Measurements from ENCODE around the gene COMMD9. TPM values are rescaled to one million over a fixed set of nuclear protein-coding genes. Genes with fewer than 3 reads are reported as not detected.

The COMMD9 gene
- total RNA-seq, 2 experiments from 2014 or later: 33.6 to 34.6 TPM

- Mint-ChIP-seq H3K4me1 (ENCODE audit: low read depth) (no peaks in the 10 kb centered on the region), H3K36me3 (ENCODE audit: low read depth) (no peaks in the 10 kb centered on the region), H3K27ac (no peak overlapping the region), H3K27me3 (peaks cover 4% of the 10 kb centered on the region), H3K4me3 (no peak overlapping the region), H3K9me3 (no peaks in the 10 kb centered on the region)
- no peak for DNase-seq
- no peak for TF ChIP-seq CTCF (IDR thresholded peaks at IDR 0.05)
- H3K27me3 ChIP-seq (ENCODE audit: control insufficient read depth in 1 of 2, insufficient read depth in 2 of 2, low read length in 2 of 2): peaks cover 0 to 4% of the 10 kb centered on the region in 2 experiments
- intact Hi-C loops (cut with DNase I, micrococcal nuclease): no loop called here
- ChIA-PET POLR2A (no interaction called here), CTCF (no interaction called here)
- H3K4me3 ChIP-seq (ENCODE audit: low read length): no peak overlapping the region
- no peaks in the 10 kb centered on the region for H3K4me1 ChIP-seq (ENCODE audit: insufficient read depth, low read length)
- ATAC-seq (ENCODE audit: poor library complexity): no peak
- H3K36me3 ChIP-seq (ENCODE audit: insufficient read depth, low read length): no peaks in the 10 kb centered on the region
- peaks cover 0 to 6% of the 10 kb centered on the region in 2 experiments for H3K9me3 ChIP-seq (ENCODE audit: control insufficient read depth in 1 of 2, insufficient read depth in 1 of 2, low read length in 2 of 2)
- H3K27ac ChIP-seq (ENCODE audit: low read depth in 1 of 2, low read length in 2 of 2): no peak overlapping the region
Observed at GRCh38 chr11:36228689-36229088, 60.5 kb downstream of the COMMD9 start.

- CTCF ChIA-PET: no interaction called here
- H3K27me3 ChIP-seq (ENCODE audit: control insufficient read depth in 1 of 2, insufficient read depth in 2 of 2, low read length in 2 of 2): peaks cover 0 to 4% of the 10 kb centered on the region in 2 experiments
- H3K36me3 ChIP-seq (ENCODE audit: insufficient read depth, low read length): no peaks in the 10 kb centered on the region
- Mint-ChIP-seq H3K9me3 (no peaks in the 10 kb centered on the region), H3K27me3 (peaks cover 4% of the 10 kb centered on the region), H3K4me1 (ENCODE audit: low read depth) (no peaks in the 10 kb centered on the region), H3K36me3 (ENCODE audit: low read depth) (no peaks in the 10 kb centered on the region), H3K27ac (no peak overlapping the region), H3K4me3 (no peak overlapping the region)
- DNase-seq: no peak
- no peak overlapping the region for H3K27ac ChIP-seq (ENCODE audit: low read depth in 1 of 2, low read length in 2 of 2)
- H3K4me3 ChIP-seq (ENCODE audit: low read length): no peak overlapping the region
- TF ChIP-seq CTCF (IDR thresholded peaks at IDR 0.05): no peak
- peaks cover 0 to 6% of the 10 kb centered on the region in 2 experiments for H3K9me3 ChIP-seq (ENCODE audit: control insufficient read depth in 1 of 2, insufficient read depth in 1 of 2, low read length in 2 of 2)
- ATAC-seq (ENCODE audit: poor library complexity): no peak
- POLR2A ChIA-PET: no interaction called here
- no peaks in the 10 kb centered on the region for H3K4me1 ChIP-seq (ENCODE audit: insufficient read depth, low read length)
- intact Hi-C loops (cut with DNase I, micrococcal nuclease): no loop called here
Observed at GRCh38 chr11:36227044-36227443, 62.2 kb downstream of the COMMD9 start.

DNA sequence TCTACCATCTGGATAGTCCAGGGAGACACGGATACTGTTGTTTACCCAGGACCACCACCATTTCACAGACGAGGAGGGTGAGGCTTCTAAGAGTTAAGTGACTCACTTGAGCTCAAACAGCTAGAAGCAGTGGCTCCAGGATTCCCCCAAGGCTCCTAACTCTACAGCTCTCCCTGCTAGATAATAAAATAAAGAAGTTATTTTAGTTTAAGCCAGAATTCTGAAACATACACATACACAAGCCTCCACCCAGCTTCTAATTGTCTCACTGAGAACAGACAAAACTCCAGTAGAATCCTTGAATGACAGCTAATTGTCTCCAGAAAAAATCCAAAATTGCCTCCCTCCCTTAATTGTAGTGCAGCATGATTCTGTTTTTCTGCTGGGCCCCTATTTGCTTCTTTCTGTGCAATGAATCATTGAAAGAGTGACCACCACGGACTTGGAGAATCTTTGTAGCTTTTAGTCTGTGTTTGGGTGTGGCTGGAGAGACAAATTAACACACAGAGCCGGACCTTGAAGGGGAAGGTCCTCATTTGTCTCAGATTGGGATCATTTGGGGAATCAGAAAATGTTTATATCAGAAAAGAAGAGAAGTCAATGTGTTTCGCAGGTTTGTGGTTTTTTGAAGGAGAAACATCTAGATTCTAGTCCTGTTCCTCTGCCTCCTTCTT is 64.9 kb downstream of the COMMD9 start:
- Mint-ChIP-seq H3K4me1 (ENCODE audit: low read depth) (no peaks in the 10 kb centered on the region), H3K27ac (no peak overlapping the region), H3K4me3 (no peak overlapping the region), H3K27me3 (peaks cover 8% of the 10 kb centered on the region), H3K9me3 (peaks cover 6% of the 10 kb centered on the region), H3K36me3 (ENCODE audit: low read depth) (no peaks in the 10 kb centered on the region)
- no peaks in the 10 kb centered on the region for H3K36me3 ChIP-seq (ENCODE audit: insufficient read depth, low read length)
- H3K9me3 ChIP-seq (ENCODE audit: control insufficient read depth in 1 of 2, insufficient read depth in 1 of 2, low read length in 2 of 2): peaks cover 5 to 10% of the 10 kb centered on the region in 2 experiments
- no peaks in the 10 kb centered on the region for H3K4me1 ChIP-seq (ENCODE audit: insufficient read depth, low read length)
- POLR2A ChIA-PET: no interaction called here
- no peak overlapping the region for H3K4me3 ChIP-seq (ENCODE audit: low read length)
- H3K27me3 ChIP-seq (ENCODE audit: control insufficient read depth in 1 of 2, insufficient read depth in 2 of 2, low read length in 2 of 2): peaks cover 0 to 4% of the 10 kb centered on the region in 2 experiments
- TF ChIP-seq CTCF (IDR thresholded peaks at IDR 0.05): no peak
- DNase-seq (no peak), ATAC-seq (ENCODE audit: poor library complexity) (no peak)
- intact Hi-C loops (cut with DNase I, micrococcal nuclease): no loop called here
- CTCF ChIA-PET: no interaction called here
- H3K27ac ChIP-seq (ENCODE audit: low read depth in 1 of 2, low read length in 2 of 2): no peak overlapping the region
